NT2/D1 (cell line): ENCODE measurements around the gene ULBP1.
"Not testable (repeated sequence)": the region's sequence is repeated elsewhere in the genome, so short reads cannot be mapped to it uniquely, and the experiment has no call there.

Source experiments
- DNase-seq: peaks from one replicate; pipeline ENCODE4 v3.0.0-alpha.2; 2011; ENCODE audit warnings: low read depth, low spot score
- H3K27me3 ChIP-seq: 2 replicates; pipeline ENCODE4 v1.6.0; 2011; ENCODE audit warnings: mild to moderate bottlenecking; ENCODE audit not compliant: insufficient read length, insufficient read depth
- H3K36me3 ChIP-seq: 2 replicates; pipeline ENCODE4 v1.6.1; 2011; ENCODE audit warnings: mild to moderate bottlenecking, low read length, mixed read lengths; ENCODE audit not compliant: insufficient read depth, insufficient read length
- H3K4me1 ChIP-seq: 2 replicates; pipeline ENCODE4 v1.5.1; 2011; ENCODE audit not compliant: insufficient read depth, insufficient read length
- H3K4me3 ChIP-seq: 2 replicates; pipeline ENCODE4 v1.5.1; 2011; ENCODE audit warnings: low read depth; ENCODE audit not compliant: insufficient read length
- H3K9ac ChIP-seq: 2 replicates; pipeline ENCODE4 v1.6.0; 2011; ENCODE audit warnings: low read depth; ENCODE audit not compliant: insufficient read length
- H3K9me3 ChIP-seq: 2 replicates; pipeline ENCODE4 v1.5.1; 2011; ENCODE audit warnings: mild to moderate bottlenecking, low read length; ENCODE audit not compliant: insufficient read depth
- SUZ12 ChIP-seq: IDR thresholded peaks from 2 replicates; pipeline ENCODE4 v1.6.1; 2011; ENCODE audit not compliant: insufficient read length, insufficient read depth; ENCODE audit errors: extremely low read depth
- YY1 ChIP-seq: IDR thresholded peaks from 2 replicates; pipeline ENCODE4 v1.6.1; 2011; ENCODE audit not compliant: insufficient read length, insufficient read depth
- ZNF274 ChIP-seq: IDR thresholded peaks from 2 replicates; pipeline ENCODE4 v1.6.1; 2011; ENCODE audit warnings: mild to moderate bottlenecking, low read depth, low read length

The ULBP1 gene

DNA sequence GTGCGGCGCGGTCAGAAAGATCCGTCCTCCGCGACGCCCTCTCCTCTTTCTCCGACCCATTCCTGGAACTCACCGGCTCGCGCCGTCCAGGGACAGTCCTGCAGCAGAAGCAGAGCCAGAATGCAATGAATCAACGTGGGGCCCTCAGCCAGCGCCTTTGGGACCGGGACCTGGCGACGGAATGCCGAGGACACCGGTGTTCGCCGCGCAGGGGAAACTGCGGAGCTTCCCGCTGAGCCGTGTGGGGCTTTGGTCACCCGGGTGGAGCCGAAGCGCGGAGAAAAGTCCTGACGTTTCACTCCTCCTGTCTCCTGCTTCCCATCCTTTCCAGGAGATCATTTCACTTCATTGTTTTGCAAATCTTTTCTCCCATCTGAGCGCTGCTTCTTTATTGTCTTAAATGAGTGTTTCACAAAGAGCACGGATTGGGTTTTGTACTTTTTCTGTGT lies 26.5 kb downstream of the ULBP1 start:
- Histone ChIP-seq H3K27me3 (peaks cover 88% of the 10 kb centered on the region), H3K4me3 (peak overlapping the region; percentile 18), H3K36me3 (no peaks in the 10 kb centered on the region), H3K9ac (peak overlapping the region; percentile 17), H3K4me1 (peaks cover 2% of the 10 kb centered on the region), H3K9me3 (peaks cover 5% of the 10 kb centered on the region; the same call in 1 of the 2 replicates)
- DNase-seq = no peak
- TF ChIP-seq SUZ12 (peak; percentile 91), YY1 (no peak)

DNA sequence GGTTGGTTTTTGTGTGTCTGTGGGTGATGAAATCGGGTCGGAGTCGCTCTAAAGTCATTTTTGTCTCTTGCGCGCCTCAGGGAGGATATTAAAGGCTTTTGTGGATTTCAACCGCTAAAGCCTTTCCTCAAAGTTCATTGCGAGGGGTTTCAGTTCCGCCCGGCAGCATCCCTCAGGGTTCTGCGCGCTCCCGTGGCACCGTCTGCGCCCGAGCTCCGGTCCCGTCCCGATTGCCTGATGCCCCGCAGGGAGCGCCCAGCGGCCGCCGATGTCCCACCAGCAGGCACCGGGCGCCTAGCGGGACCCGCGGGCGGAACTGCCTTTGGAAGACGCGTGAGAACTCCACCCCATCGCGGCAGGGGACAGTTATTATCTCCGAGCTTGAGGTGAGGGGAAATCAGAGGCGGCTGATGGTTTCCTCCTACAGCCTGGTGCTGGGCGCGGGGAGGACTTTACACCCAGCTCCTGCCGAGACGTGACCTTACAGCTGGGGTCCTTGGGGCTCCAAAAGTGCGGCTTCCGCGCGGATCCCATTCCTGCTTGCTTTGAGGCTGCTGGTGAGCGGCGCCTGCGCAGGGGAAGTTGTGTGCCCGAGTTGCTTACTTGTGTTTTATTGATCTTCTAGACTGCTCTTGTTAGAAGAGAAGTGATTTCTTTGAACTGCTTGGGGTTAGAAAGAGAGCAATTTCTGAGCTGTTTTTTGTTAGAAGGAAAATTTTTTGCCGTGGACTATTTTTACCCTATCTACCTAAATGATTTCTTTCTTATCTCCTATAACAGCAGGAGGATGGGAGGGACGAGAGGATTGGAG lies 27.1 kb downstream of the ULBP1 start:
- H3K9ac ChIP-seq = peak overlapping the region; percentile 36
- peaks cover 2% of the 10 kb centered on the region for H3K4me1 ChIP-seq
- DNase-seq = no peak
- H3K4me3 ChIP-seq = peak overlapping the region; percentile 28
- no peaks in the 10 kb centered on the region for H3K36me3 ChIP-seq
- peaks cover 5% of the 10 kb centered on the region; the same call in 1 of the 2 replicates for H3K9me3 ChIP-seq
- H3K27me3 ChIP-seq = peaks cover 81% of the 10 kb centered on the region
- TF ChIP-seq SUZ12 (no peak), YY1 (no peak), ZNF274 (no peak)

DNA sequence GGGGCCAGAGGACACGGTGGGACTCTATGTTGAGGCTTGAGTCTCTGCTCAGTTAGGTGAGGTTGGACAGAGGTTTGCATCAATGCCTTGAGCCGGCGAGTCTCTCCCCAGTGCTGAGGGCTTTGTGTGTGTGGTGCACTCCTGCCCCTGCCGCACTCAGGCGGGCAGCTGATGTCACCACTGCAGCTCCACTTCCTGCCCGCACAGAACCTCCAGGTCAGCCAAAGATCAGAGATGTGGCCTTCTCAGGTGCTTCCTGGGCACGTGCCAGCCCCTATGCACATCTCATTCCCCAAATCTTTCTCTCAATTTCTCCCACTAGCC lies 27.7 kb downstream of the ULBP1 start:
- H3K9ac ChIP-seq, DNase-seq, H3K4me1 ChIP-seq, H3K9me3 ChIP-seq, H3K36me3 ChIP-seq, H3K4me3 ChIP-seq: not testable (repeated sequence)
- peaks cover 76% of the 10 kb centered on the region for H3K27me3 ChIP-seq

DNA sequence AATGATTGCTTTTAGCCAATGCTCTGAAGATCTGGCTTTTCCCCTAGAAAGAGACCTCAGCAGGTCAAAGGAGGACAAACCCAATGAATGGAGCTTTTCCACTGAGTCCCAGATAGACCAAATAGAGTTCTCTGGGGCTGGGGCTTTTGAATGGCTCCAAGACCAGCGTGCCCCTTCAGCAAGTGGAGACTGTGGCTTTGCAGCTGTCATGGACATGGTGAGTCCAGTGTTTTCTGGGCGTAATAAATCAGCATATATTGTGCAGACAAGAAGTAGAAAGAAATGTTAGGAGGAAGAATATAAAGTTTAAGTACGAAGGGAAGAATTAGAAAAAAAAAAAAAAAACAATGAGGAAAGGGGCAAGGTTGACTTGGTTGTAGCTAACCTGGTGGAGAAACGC lies 28.1 kb downstream of the ULBP1 start:
- no peaks in the 10 kb centered on the region for H3K36me3 ChIP-seq
- no peak overlapping the region for H3K9ac ChIP-seq
- no peak for DNase-seq
- no peak overlapping the region for H3K4me3 ChIP-seq
- peaks cover 2% of the 10 kb centered on the region for H3K4me1 ChIP-seq
- TF ChIP-seq SUZ12 = no peak
- TF ChIP-seq ZNF274 = no peak
- no peak for TF ChIP-seq YY1
- H3K27me3 ChIP-seq = peaks cover 72% of the 10 kb centered on the region
- peaks cover 5% of the 10 kb centered on the region; the same call in 1 of the 2 replicates for H3K9me3 ChIP-seq

DNA sequence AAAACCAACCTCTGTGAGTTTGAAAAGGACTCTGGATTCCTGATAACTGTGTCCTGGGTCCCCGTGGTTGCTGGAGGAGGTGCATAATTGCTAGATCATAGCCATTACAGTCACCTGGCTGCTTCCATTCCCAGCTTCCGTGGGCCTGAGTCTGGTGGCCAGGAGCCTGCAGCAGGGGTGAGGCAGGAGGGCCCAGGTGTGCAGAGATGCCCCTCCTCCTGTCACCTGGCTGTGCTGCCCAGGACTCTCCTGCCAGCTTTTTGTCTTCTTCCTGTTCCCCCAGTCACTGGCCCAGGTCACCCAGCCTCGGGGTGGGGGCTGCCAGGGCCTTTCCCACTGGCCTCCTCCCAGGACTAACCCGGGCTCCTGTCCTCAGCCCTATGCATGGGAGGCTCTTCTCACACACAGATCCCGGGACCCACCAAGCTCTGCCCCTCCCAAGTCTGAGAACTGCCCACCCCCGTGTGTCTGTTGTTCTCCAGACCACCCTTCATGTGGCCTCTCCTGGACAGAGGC lies 31.6 kb downstream of the ULBP1 start:
- Histone ChIP-seq H3K9me3 (no peaks in the 10 kb centered on the region), H3K27me3 (peaks cover 37% of the 10 kb centered on the region), H3K36me3 (peaks cover 5% of the 10 kb centered on the region), H3K4me3 (no peak overlapping the region), H3K9ac (no peak overlapping the region), H3K4me1 (no peaks in the 10 kb centered on the region)
- TF ChIP-seq SUZ12 (no peak), ZNF274 (no peak), YY1 (no peak)
- no peak for DNase-seq

DNA sequence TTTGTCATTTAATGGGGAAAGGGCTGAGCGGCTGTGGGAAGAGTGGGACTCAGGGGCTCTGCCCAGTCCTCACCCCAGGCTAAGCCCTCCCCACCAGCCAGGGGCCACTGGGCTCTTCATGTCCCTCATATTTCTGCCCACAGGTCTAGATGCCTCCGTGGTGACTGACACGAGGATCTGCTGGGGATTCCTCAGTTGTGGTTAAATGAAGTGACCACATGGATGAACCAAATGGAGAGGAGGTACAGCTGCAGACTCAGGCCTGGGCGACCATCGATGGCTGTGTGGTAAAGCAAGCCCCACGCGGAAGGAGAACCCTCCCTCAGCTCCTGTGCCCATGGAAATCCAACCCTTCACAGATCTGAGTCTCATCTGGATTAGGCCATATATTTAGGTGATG lies 32.2 kb downstream of the ULBP1 start:
- DNase-seq = no peak
- Histone ChIP-seq H3K4me1 (no peaks in the 10 kb centered on the region), H3K36me3 (peaks cover 6% of the 10 kb centered on the region), H3K27me3 (peaks cover 30% of the 10 kb centered on the region), H3K9ac (no peak overlapping the region), H3K4me3 (no peak overlapping the region), H3K9me3 (no peaks in the 10 kb centered on the region)
- TF ChIP-seq YY1 (no peak), ZNF274 (no peak), SUZ12 (no peak)

DNA sequence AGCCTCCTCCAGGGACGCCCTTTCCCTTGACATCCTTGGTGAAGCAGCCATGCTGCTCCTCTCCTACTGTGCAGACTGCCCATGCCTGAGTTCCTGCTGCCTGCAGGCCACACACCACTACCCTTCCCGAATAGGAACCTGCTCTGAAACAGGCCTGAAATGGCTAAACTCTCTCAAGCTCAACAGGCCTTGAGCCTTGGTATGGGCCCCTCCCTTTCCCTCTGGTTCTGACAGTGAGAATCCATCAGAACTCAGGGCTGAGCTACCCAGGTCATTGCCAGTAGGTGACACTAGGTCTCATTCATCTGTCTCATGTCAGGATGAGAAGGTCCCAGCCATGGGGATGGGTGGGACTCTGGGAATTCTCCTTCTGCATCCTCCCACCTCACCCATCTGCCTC lies 35.9 kb downstream of the ULBP1 start:
- Histone ChIP-seq H3K9me3 (no peaks in the 10 kb centered on the region), H3K4me1 (peaks cover 4% of the 10 kb centered on the region), H3K4me3 (no peak overlapping the region), H3K9ac (no peak overlapping the region), H3K36me3 (peaks cover 7% of the 10 kb centered on the region), H3K27me3 (peaks cover 11% of the 10 kb centered on the region)
- TF ChIP-seq ZNF274 (no peak), YY1 (no peak), SUZ12 (no peak)
- DNase-seq = no peak
